GM19099 (cell line): Measurements from ENCODE around the gene DUSP2.

Source experiments
- POLR2A ChIP-seq: IDR thresholded peaks from 3 replicates; pipeline ENCODE4 v1.6.1; 2011; ENCODE audit warnings: low read depth; ENCODE audit not compliant: insufficient read length; ENCODE audit errors: extremely low read depth

DUSP2 gene

DNA sequence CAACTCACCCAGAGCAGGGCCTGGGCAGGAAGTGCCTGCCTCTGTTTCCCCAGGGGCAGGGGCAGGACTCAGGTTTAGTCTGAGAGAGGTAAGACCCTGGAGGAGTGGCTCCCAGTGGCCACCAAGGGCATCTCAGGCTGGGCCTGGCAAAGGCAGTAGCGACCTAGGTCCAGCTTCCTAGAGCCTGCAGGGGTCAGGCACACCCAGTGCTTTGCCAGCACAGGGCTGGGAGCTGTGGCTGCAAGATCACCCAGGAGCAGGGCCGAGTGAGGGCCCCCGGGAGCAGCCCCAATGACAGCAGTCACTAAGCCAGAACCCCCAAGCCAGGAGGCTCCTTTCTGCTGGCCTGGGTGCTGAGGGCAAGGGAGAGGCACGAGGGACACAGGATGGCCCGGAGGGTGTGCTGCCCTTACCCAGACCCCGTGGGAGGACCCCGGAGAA, 8.8 kb upstream of the DUSP2 start:
- no peak for TF ChIP-seq POLR2A

DNA sequence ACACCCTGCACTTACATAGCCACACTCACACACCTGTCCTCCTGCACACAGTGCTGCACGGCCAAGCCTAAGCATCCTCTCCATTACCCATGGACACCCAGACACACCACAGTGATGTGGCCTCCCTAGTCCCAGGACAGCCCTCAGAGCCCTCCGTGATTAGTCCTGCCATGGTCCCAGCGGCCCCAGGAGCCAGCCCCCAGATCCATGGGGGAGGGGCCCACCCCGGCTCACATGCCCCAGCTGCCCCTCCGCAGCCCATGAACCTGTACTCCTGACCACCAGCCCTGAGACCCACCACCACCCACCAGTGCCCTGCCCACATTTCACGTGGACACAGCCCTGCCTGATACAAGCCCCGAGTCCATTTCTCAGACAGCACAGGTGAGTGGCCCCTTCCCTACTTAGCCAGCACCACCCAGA, 8.1 kb upstream of the DUSP2 start:
- TF ChIP-seq POLR2A, result no peak

DNA sequence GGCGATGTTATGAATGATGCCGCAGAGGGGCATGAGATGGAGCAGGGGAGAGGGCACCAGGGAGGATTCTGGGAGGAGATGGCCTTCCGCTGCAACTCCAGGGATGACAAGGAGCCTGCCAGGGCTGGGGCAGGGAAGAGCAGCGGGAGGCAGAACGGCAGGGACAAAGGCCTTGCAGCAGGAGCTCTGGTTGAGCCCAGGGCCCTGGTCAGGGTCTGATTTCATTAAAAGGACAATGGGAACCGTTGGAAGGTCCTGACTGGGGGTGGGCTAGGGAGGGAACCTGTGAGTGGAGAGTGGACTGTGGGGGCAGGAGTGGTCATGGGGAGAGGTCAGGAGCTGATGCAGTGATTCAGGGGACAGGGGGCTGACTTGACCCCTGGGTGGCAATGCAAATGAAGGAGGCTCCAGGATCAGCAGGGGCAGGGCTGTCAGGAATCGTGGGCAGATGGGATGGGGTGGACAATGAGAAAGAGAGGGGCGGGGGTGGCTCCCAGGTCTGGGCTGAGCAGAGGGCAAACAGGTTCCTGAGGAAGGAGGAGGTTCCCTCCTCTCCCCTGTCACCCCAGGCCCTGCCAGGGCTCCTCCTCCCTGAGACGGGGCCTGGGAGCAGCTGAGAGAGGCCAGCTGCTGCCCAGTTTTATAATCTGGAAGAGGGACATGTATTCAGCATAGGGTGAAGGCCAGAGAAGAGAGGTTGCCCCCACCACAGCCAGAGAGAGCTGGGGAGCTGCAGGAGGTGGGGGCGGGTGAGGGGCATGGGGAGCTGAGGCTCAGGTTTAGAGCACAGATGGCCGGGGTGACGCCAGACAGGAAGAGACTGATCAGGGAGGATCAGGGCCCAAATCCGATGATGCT, 7.3 kb upstream of the DUSP2 start:
- TF ChIP-seq POLR2A, result no peak

DNA sequence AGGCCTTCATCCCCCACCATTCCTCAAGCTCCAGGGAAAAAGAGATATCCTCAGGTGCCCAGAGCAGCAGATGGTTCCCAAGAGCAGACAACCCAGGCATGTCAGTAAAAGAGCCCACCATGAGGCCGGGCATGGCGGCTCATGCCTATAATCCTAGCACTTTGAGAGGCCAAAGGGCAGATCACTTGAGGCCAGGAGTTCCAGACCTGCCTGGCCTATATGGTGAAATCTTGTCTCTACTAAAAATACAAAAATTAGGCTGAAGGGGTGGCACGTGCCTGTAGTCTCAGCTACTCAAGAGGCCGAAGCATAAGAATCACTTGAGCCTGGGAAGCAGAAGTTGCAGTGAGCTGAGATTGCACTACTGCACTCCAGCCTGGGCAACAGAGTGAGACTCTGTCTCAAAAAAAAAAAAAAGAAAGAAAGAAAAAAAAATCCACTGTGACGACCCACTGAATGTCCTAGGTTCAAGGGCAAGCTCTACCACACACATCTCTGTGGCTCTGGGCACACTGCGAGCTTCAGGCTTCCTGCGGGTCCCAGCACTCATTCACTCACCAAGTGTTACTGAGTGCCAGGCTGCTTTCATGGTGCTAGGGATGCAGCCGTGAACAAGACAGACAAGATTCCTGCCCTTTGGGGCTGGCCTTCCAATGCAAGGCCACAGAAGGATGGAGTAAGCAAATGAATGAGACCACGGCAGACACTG, 6.5 kb upstream of the DUSP2 start:
- no peak for TF ChIP-seq POLR2A

DNA sequence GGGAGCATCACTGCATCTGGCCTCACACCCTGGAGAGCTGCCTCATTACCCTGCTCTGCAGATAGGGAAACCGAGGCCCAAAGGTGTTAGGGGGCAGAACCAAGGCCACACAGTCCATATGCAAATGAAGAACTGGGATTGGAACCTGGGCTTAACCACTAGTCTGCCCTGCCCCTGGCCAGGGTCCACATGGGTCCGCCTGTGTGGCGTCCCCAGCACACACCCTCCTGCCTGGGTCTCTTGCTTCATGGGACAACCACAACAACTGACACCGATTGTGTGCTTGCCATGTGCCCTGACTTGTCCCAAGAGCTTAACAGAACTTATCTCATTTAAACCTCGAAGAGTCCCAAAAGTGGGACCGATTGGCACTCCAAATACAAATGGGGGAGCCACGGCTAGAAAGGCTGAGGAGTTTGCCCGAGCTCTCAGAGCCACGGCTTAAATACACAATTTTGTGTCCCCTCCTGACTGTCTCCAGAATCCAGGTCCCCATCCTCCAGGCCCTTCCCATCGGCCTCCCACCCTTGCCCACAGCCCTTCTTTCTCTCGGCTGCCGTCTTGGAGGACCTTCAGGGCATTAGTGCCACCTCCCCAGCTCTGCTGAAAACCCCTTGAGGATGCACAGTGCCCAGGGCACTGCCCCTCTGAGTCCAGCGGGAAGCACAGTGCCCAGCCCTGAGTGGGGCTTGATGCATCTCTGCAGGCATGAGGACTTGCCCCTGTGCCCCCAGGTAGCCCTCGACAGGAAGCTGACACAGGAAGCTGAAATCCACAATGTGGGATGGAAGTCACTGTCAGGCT, 5.8 kb upstream of the DUSP2 start:
- TF ChIP-seq POLR2A, result no peak

DNA sequence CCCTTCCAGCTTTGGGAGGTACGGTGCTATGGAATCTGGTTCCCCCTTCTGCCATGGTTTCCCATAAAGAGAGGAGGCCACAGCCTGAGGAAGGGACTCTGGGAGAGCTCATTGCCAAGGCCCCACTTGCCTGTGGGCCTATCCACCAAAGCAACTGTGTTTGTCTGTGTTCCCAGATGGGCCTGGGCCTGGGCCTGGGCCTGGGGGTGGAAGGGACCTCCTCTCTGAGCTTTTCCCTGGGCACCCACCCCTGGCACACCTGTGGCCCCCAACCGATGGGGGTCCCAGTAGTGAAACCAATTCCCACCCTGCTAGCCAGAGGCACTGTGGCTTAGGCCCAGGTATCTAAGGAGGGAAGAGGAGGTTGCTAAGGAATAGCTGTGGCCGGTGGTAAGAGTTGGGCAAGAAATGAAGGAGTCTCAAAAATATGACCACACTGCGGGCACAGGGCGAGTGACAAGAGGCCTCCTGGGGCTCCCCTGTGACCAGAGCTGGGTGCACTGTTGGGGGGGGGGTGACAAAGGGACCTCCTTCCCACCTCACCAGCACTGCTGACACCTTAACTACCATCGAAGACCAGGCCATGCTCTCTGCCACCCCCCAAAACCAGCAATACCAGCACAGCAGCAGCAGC, 4.9 kb upstream of the DUSP2 start:
- no peak for TF ChIP-seq POLR2A

DNA sequence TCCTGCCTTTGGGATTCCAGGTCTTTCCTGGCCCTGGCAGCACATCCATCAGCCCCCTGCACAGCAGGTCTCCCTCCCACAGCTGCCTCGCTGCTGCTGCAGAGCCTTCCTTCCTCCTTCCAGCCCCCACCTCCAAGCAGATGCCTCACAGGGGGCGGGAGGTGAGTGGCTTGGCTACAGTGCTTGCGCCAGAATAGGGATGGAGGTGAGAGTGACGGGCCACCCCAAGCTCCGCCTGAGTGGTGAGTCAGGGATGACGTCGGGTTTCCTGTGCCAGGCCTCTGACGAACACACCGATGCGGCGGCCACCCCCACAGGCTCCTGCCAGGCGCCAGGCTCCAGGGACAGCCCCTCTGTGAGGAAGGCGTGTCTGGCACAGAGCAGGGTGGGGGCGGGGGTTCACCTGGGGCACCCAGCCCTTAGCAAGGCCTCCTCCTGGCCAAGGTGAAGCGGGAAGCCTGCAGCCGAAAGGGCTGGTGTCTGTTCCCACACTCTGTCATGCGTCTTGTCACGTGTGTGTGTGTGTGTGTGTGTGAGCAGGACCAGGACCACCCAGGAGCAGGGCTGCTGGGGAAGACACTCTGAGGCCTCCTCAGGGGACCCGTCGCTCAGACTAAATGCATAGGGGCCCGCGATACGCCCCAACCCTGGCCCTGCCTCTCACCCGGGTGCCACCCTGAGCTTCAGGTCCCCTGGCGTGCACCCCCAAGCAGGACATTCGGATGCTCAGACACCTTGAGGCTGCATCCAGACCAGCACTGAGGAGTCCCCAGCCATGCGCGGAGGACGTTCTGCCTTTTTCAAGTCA, 3.4 kb upstream of the DUSP2 start:
- peak; percentile 63 for TF ChIP-seq POLR2A

DNA sequence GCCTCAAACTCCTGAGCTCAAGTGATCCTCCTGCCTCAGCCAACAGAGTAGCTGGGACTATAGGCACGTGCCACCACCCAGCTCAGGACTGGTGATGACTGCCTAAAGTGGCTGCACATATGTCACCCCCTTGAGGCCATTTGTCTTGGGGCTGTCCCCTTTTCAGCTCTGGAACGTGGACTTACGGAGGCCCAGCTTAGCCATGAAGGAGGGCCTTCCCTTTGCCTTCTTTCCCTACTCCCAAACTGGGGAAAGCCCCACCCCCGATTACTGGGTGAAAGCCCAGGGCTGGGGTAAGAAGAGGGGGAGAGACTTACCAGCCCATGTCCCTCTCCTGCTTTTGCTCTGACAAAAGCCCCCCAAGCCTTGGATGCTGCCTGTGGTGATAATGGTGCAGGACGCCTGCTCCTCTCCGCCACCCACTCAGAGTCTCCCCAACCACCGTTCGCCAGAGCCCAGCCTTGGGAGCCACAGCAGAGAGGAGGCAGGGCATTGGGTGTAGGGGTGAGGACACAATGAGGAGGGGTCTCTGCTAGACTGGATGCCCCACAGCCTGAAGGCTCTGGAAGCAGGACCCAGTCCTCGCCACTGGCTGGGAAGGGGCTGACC, 2.5 kb upstream of the DUSP2 start:
- no peak for TF ChIP-seq POLR2A

DNA sequence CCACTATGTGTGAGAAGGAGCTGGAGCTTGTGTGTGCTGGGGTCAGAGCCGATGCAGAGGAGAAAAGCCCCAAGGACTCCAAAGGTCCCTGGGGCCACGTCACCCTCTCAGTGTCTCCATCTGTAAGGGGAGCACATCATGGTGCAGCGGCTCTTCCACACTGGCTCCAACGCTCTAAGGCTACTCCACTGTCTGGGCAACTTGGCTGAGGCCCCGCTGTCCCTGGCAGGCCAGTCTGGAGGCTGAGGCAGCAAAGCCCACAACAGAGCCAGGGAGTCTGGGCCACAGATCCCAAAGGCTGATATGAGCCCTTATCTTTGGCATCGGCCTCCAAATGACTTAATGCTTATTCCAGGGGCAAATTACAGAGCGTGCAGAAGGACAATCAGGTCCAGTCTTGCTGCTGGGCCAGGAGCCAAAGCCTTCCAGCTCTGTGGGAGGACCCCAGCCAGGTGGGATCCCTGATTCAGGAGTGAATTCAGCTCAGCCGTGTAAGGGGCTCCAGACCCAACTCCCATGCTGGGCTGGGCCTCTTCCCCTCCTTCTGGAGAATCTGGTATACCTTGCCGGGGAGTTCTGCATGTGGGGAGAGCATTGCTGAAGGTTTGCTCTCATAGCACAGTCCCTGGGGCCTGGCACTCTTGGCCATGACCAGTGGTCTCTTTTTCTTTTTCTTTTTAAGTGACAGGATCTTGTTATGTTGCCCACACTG, 1.8 kb upstream of the DUSP2 start:
- TF ChIP-seq POLR2A, result no peak

DNA sequence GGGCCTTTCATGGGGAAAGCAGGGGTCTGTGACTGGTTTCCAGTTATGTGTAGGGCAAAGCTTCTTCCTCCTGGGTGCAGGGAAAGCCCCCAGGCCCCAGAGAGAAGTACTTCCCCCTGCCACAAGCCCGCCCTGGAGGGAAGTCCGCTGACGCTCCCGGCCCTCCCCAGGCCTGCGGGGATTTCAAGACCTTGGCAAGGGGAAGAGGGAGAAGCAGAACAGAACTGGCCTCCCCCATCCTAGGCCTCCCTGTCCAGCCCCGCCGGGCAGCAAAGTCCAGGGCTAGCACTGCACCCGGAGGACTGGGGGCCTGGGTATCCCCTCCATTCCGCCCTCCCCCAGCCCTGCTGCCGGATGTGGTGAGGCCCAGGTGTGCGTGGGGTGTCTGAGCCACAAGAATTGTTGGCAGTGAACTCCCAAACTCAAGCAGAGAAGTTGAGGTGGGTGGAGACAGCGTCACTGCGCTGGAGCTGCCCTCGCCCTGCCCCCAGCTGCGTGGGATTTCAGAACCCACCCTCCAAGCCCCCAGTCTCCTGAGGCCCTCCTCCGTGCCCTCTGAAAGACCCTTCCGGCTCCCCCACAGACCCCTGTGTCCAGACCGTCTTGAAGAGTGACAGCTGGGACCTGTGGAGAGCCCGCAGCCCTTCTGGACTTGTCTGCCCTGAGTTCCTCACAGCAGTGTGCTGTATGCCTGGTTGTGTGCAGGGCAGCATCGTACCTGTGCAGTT, 1.1 kb upstream of the DUSP2 start:
- TF ChIP-seq POLR2A, result peak; percentile 66

DNA sequence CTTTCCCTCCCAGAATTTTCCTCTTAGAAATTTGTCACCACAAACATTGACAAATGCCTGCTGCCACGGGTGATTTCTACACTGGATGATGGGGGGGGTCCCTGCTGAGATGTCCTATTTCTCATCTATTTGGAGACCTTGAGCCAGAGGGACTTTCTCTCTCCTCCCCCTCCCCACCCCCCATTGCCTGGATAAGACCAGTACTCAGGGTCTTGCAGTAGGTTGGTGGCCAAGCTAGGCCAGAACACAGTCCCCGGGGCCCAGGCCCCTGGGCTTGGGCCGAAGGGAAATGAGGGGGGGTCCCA, 560 bp upstream of the DUSP2 start:
- TF ChIP-seq POLR2A, result no peak

DNA sequence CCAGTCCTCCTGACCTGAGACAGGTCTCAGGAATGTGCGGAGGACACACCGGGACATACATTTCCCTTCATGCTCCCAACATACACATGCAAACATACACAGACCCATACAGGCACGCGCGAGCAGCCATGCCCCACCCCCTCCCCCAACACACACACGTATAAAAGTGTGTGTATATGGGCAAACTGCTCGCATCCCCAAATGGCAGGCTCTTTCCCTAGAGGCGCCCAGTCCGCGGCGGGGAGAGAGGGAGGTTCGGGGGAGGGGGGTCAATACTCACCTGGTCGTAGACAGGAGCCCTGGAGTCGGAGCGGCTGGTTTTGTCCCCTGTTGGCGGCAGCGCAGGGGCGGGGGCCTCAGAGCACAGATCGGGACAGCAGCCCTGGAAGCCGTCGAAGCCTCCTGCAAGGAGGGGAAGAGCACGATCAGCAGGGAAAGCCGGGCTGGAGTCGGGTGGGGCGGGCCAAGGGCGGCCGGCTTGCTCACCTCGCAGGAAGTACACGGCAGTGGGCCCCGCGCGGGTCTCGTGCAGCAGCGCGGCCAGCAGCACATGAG, 682 bp downstream of the DUSP2 start:
- no peak for TF ChIP-seq POLR2A
